T-helper 2 cell treated with Interferon-gamma antibody and Interleukin-4, amounts not matched to agents 5 μg/mL and 100 μg/mL, for 36 hours (primary cell): ENCODE results near the gene CD200.

Experiments
- DNase-seq: peaks from one replicate; pipeline ENCODE4 v3.0.0; 2021; ENCODE audit warnings: low spot score
- H3K27ac Mint-ChIP-seq: one replicate; pipeline ENCODE4 v1.8.0; 2021; ENCODE audit warnings: mild to moderate bottlenecking, mixed read lengths
- H3K27me3 Mint-ChIP-seq: one replicate; pipeline ENCODE4 v1.8.0; 2021; ENCODE audit warnings: low read depth, mixed read lengths
- H3K36me3 Mint-ChIP-seq: one replicate; pipeline ENCODE4 v1.8.0; 2021; ENCODE audit warnings: low read depth, mixed read lengths
- H3K4me1 Mint-ChIP-seq: one replicate; pipeline ENCODE4 v1.8.0; 2021; ENCODE audit warnings: low read depth, mixed read lengths
- H3K4me3 Mint-ChIP-seq: one replicate; pipeline ENCODE4 v1.8.0; 2022; ENCODE audit warnings: mild to moderate bottlenecking, moderate library complexity, mixed read lengths
- H3K9me3 Mint-ChIP-seq: one replicate; pipeline ENCODE4 v1.8.0; 2021; ENCODE audit warnings: mixed read lengths

CD200 gene

DNA sequence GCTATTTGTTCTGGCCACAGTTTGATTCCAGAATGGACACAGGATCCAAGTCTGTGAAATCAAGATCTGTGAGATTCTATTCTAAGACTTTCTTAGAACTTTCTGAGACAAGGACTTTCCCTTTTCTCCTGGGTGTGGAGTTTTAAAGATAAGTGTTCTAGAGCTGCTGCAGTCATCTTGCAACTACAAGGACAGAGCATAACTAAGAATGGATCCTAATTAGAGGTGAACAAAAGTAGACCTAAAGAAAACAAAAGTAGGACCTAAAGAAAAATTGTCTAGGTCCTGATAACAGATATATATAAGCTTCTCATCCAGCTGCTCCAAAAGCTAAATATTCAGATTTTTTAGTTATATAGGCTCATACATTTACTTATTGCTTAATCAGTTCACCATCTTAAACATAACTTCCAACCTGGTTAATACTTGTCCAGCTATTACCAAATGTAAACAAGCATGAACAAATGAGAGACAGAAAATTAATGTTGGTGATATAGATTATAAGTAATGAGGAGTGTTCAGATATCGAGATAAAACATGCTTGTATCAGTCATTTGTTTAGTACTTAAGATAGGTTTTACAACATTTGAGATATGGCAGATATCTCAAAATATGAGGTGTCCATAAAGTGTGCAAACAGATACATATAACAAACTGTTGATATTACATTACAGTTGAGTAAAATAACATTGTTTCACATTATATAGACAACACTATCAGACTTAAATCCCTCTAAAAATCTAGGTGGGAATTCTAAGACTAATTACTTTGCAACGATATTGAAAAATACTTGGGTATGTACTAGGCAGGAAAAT lies 75.1 kb downstream of the CD200 start:
- Mint-ChIP-seq H3K9me3 (peaks cover 3% of the 10 kb centered on the region), H3K36me3 (no peaks in the 10 kb centered on the region), H3K4me3 (no peak overlapping the region), H3K27me3 (no peaks in the 10 kb centered on the region), H3K4me1 (peaks cover 30% of the 10 kb centered on the region), H3K27ac (no peak overlapping the region)
- no peak for DNase-seq

GRCh38 chr3:112409041-112409440 lies 76.1 kb downstream of the CD200 start:
- H3K4me3 Mint-ChIP-seq, result no peak overlapping the region
- DNase-seq, result no peak
- no peak overlapping the region for H3K27ac Mint-ChIP-seq
- H3K36me3 Mint-ChIP-seq, result no peaks in the 10 kb centered on the region
- no peaks in the 10 kb centered on the region for H3K27me3 Mint-ChIP-seq
- peaks cover 3% of the 10 kb centered on the region for H3K9me3 Mint-ChIP-seq
- peaks cover 34% of the 10 kb centered on the region for H3K4me1 Mint-ChIP-seq

DNA sequence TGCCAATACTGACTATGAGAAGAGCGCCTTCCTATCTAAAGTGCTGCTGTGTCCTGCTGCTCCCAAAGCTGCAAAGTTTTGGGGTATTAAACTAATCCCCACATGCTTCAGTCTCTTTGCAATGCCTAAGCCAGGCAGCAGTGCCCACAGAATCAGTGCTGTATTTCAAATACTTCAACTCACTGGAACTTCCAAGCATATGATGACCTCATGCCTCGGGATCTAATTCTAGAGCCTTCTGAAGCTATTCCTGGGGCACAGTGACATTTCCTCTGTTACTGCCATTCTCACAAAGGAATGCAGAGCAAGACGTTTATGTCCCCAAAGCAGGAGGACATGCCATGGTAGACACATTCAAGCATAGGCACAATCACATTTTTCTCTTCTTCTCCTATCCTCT lies 78.5 kb downstream of the CD200 start:
- H3K4me1 Mint-ChIP-seq, result peaks cover 31% of the 10 kb centered on the region
- peaks cover 2% of the 10 kb centered on the region for H3K36me3 Mint-ChIP-seq
- DNase-seq, result no peak
- no peaks in the 10 kb centered on the region for H3K27me3 Mint-ChIP-seq
- no peak overlapping the region for H3K27ac Mint-ChIP-seq
- no peak overlapping the region for H3K4me3 Mint-ChIP-seq
- peaks cover 6% of the 10 kb centered on the region for H3K9me3 Mint-ChIP-seq
